D721Med (cell line): ENCODE data around the gene LMBR1.
A peak's percentile ranks its signal among the peaks of the same experiment; 100 is the strongest.
"Not testable (repeated sequence)": the region's sequence is repeated elsewhere in the genome, so short reads cannot be mapped to it uniquely, and the experiment has no call there.

Experiments used
- DNase-seq: peaks from one replicate; pipeline ENCODE4 v3.0.0; 2011; ENCODE audit warnings: low spot score; ENCODE audit not compliant: insufficient read length
- FAIRE-seq: peaks from 2 replicates; lab custom pipeline; 2011; peaks lifted over from hg19 to GRCh38; lab: Jason Lieb, UNC
- CTCF ChIP-seq: IDR thresholded peaks from 2 replicates; pipeline ENCODE4 v1.5.1; 2012; ENCODE audit warnings: mild to moderate bottlenecking, control low read depth; ENCODE audit not compliant: insufficient read depth; ENCODE audit errors: missing control alignments

Gene LMBR1

GRCh38 chr7:156816943-156817572 lies 75.9 kb downstream of the LMBR1 start:
- peak; percentile 48 for TF ChIP-seq CTCF
- no peak for DNase-seq
- no peak for FAIRE-seq

- no peak for FAIRE-seq
These were observed 81.3 kb downstream of the LMBR1 start for GRCh38 chr7:156811706-156812105.

GRCh38 chr7:156803656-156804055 lies 89.3 kb downstream of the LMBR1 start:
- DNase-seq, FAIRE-seq: not testable (repeated sequence)

More at GRCh38 chr7:156811706-156812105, 81.3 kb downstream of the LMBR1 start:
- DNase-seq = no peak
- no peak for TF ChIP-seq CTCF

GRCh38 chr7:156802214-156802613 lies 90.8 kb downstream of the LMBR1 start:
- DNase-seq (no peak), FAIRE-seq (no peak)
- no peak for TF ChIP-seq CTCF

- TF ChIP-seq CTCF = no peak
- DNase-seq (no peak), FAIRE-seq (no peak)
These were observed 97.6 kb downstream of the LMBR1 start for GRCh38 chr7:156795415-156795814.

GRCh38 chr7:156793334-156793733 lies 99.6 kb downstream of the LMBR1 start:
- DNase-seq (no peak), FAIRE-seq (no peak)
- TF ChIP-seq CTCF = no peak

- DNase-seq (no peak), FAIRE-seq (no peak)
- TF ChIP-seq CTCF = no peak
These were observed 100.4 kb downstream of the LMBR1 start for GRCh38 chr7:156792611-156793010.
